ENCODE results near the gene REPS1.

Gene REPS1

GRCh38 chr6:139010674-139011073 lies 22.6 kb upstream of the REPS1 start:
- Mint-ChIP-seq H3K36me3 (ENCODE audit: low read depth) (no peaks in the 10 kb centered on the region), H3K4me1 (peaks cover 17% of the 10 kb centered on the region)

GRCh38 chr6:139008117-139008516 lies 20.1 kb upstream of the REPS1 start:
- no peak overlapping the region for H3K27ac Mint-ChIP-seq
- no peak overlapping the region for H3K4me3 Mint-ChIP-seq
- peaks cover 4% of the 10 kb centered on the region for H3K27me3 Mint-ChIP-seq (ENCODE audit: low read depth, poor library complexity)
- peaks cover 17% of the 10 kb centered on the region for H3K4me1 Mint-ChIP-seq
- H3K9me3 Mint-ChIP-seq = no peaks in the 10 kb centered on the region
- no peak for DNase-seq
- H3K36me3 Mint-ChIP-seq (ENCODE audit: low read depth) = no peaks in the 10 kb centered on the region
- TF ChIP-seq CTCF (IDR thresholded peaks at IDR 0.05) = no peak

More at GRCh38 chr6:139010674-139011073, 22.6 kb upstream of the REPS1 start:
- TF ChIP-seq CTCF (IDR thresholded peaks at IDR 0.05) = no peak
- no peak for DNase-seq
- Mint-ChIP-seq H3K4me3 (no peak overlapping the region), H3K27me3 (ENCODE audit: low read depth, poor library complexity) (peaks cover 4% of the 10 kb centered on the region), H3K27ac (no peak overlapping the region), H3K9me3 (no peaks in the 10 kb centered on the region)

- peaks cover 4% of the 10 kb centered on the region for H3K27me3 Mint-ChIP-seq (ENCODE audit: low read depth, poor library complexity)
- H3K4me3 Mint-ChIP-seq = no peak overlapping the region
- no peaks in the 10 kb centered on the region for H3K36me3 Mint-ChIP-seq (ENCODE audit: low read depth)
- no peak overlapping the region for H3K27ac Mint-ChIP-seq
- peaks cover 12% of the 10 kb centered on the region for H3K4me1 Mint-ChIP-seq
- no peaks in the 10 kb centered on the region for H3K9me3 Mint-ChIP-seq
- no peak for DNase-seq
- TF ChIP-seq CTCF (IDR thresholded peaks at IDR 0.05) = no peak
Observed at GRCh38 chr6:139007428-139007827, 19.4 kb upstream of the REPS1 start.

- no peak overlapping the region for H3K4me3 Mint-ChIP-seq
- H3K4me1 Mint-ChIP-seq = peaks cover 12% of the 10 kb centered on the region
- no peak for TF ChIP-seq CTCF (IDR thresholded peaks at IDR 0.05)
- no peaks in the 10 kb centered on the region for H3K36me3 Mint-ChIP-seq (ENCODE audit: low read depth)
- DNase-seq = no peak
- H3K9me3 Mint-ChIP-seq = no peaks in the 10 kb centered on the region
- peaks cover 3% of the 10 kb centered on the region for H3K27me3 Mint-ChIP-seq (ENCODE audit: low read depth, poor library complexity)
- H3K27ac Mint-ChIP-seq = no peak overlapping the region
Observed at GRCh38 chr6:139006477-139006876, 18.4 kb upstream of the REPS1 start.

GRCh38 chr6:139003751-139004150 lies 15.7 kb upstream of the REPS1 start:
- TF ChIP-seq CTCF (IDR thresholded peaks at IDR 0.05) = no peak
- H3K9me3 Mint-ChIP-seq = no peaks in the 10 kb centered on the region
- H3K27ac Mint-ChIP-seq = no peak overlapping the region
- no peak overlapping the region for H3K4me3 Mint-ChIP-seq
- peaks cover 12% of the 10 kb centered on the region for H3K4me1 Mint-ChIP-seq
- no peaks in the 10 kb centered on the region for H3K27me3 Mint-ChIP-seq (ENCODE audit: low read depth, poor library complexity)
- DNase-seq = no peak
- H3K36me3 Mint-ChIP-seq (ENCODE audit: low read depth) = no peaks in the 10 kb centered on the region

GRCh38 chr6:138999949-139000725 lies 12.1 kb upstream of the REPS1 start:
- Mint-ChIP-seq H3K36me3 (ENCODE audit: low read depth) (no peaks in the 10 kb centered on the region), H3K4me3 (no peak overlapping the region), H3K27ac (peak overlapping the region; percentile 19), H3K4me1 (peaks cover 11% of the 10 kb centered on the region), H3K9me3 (no peaks in the 10 kb centered on the region), H3K27me3 (ENCODE audit: low read depth, poor library complexity) (peaks cover 8% of the 10 kb centered on the region)
- no peak for TF ChIP-seq CTCF (IDR thresholded peaks at IDR 0.05)
- DNase-seq = no peak
